ENCODE data around the gene PPP3R1.

- TF ChIP-seq, protein P1, sequence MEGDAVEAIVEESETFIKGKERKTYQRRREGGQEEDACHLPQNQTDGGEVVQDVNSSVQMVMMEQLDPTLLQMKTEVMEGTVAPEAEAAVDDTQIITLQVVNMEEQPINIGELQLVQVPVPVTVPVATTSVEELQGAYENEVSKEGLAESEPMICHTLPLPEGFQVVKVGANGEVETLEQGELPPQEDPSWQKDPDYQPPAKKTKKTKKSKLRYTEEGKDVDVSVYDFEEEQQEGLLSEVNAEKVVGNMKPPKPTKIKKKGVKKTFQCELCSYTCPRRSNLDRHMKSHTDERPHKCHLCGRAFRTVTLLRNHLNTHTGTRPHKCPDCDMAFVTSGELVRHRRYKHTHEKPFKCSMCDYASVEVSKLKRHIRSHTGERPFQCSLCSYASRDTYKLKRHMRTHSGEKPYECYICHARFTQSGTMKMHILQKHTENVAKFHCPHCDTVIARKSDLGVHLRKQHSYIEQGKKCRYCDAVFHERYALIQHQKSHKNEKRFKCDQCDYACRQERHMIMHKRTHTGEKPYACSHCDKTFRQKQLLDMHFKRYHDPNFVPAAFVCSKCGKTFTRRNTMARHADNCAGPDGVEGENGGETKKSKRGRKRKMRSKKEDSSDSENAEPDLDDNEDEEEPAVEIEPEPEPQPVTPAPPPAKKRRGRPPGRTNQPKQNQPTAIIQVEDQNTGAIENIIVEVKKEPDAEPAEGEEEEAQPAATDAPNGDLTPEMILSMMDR (conservative IDR thresholded peaks at IDR 0.05; ENCODE audit: low read depth, low read length) = no peak
- TF ChIP-seq RAD21 (IDR thresholded peaks at IDR 0.05; ENCODE audit: low read length) (no peak), POLR2A (IDR thresholded peaks at IDR 0.05; ENCODE audit: low read depth, low read length) (no peak), FOS (IDR thresholded peaks at IDR 0.05; ENCODE audit: low read depth, low read length) (no peak), CEBPB (IDR thresholded peaks at IDR 0.05; ENCODE audit: low read depth, low read length) (no peak), RFX5 (IDR thresholded peaks at IDR 0.05; ENCODE audit: low read depth, low read length) (no peak), RCOR1 (IDR thresholded peaks at IDR 0.05; ENCODE audit: insufficient replicate concordance, low read length) (no peak)
Observed at GRCh38 chr2:68248806-68249205, 3.5 kb downstream of the PPP3R1 start.
